Activated naive CD8-positive, alpha-beta T cell treated with anti-CD3 and anti-CD28 coated beads, Interleukin-2, amount 10 ng/mL, durations not matched to agents 7 days and 5 days (primary cell): ENCODE data around the gene REXO5. TPM values are rescaled to one million over a fixed set of nuclear protein-coding genes. Genes with fewer than 3 reads are reported as not detected.
"Not testable (repeated sequence)": the region's sequence is repeated elsewhere in the genome, so short reads cannot be mapped to it uniquely, and the experiment has no call there.

ENCODE experiments used
- ATAC-seq: fragments of 150-1000 bp; cut with Tn5 transposase; one replicate; pipeline ENCODE4 v1.10.0; 2021; ENCODE audit warnings: low read depth, moderate library complexity
- POLR2A ChIA-PET: fragments of 350-600 bp; sonication (Branson Sonifier 250); formaldehyde crosslinking; loops from one replicate; lab custom pipeline; 2021; ENCODE audit warnings: antibody characterized with exemption; lab: Charles Lee
- DNase-seq: peaks from one replicate; pipeline ENCODE4 v3.0.0; 2021
- H3K27ac Mint-ChIP-seq: one replicate; pipeline ENCODE4 v1.8.0; 2022; ENCODE audit warnings: mild to moderate bottlenecking, mixed read lengths
- H3K27me3 Mint-ChIP-seq: one replicate; pipeline ENCODE4 v1.8.0; 2022; ENCODE audit warnings: mild to moderate bottlenecking, moderate library complexity, mixed read lengths
- H3K36me3 Mint-ChIP-seq: one replicate; pipeline ENCODE4 v1.8.0; 2021; ENCODE audit warnings: mild to moderate bottlenecking, mixed read lengths
- H3K4me1 Mint-ChIP-seq: one replicate; pipeline ENCODE4 v1.8.0; 2021; ENCODE audit warnings: mixed read lengths
- H3K4me3 Mint-ChIP-seq: one replicate; pipeline ENCODE4 v1.8.0; 2022; ENCODE audit warnings: mild to moderate bottlenecking, moderate library complexity, mixed read lengths
- H3K9me3 Mint-ChIP-seq: one replicate; pipeline ENCODE4 v1.8.0; 2021; ENCODE audit warnings: mixed read lengths
- total RNA-seq, 2 experiments: library from RNA; stranded (reverse); gene quantifications; one replicate each; pipeline ENCODE4 v1.2.3, GENCODE V29; 2021

The REXO5 gene
- 10 to 100 TPM; 12.4 to 13.7 TPM for total RNA-seq

- peaks cover 29% of the 10 kb centered on the region for H3K4me1 Mint-ChIP-seq
- H3K27ac Mint-ChIP-seq = peak within 1 kb of the TSS; percentile 90
- DNase-seq = peak; percentile 79
- H3K4me3 Mint-ChIP-seq = peak within 1 kb of the TSS; percentile 95
- ATAC-seq = peak; percentile 82
- H3K9me3 Mint-ChIP-seq = no peaks in the 10 kb centered on the region
- peaks cover 10% of the 10 kb centered on the region for H3K36me3 Mint-ChIP-seq
- H3K27me3 Mint-ChIP-seq = no peaks in the 10 kb centered on the region
- POLR2A ChIA-PET = interaction anchor here (0.6 to 1.4 kb wide), 11 partner anchors 10 to 96 kb away, joined by 3 to 12 read pairs (median 3); partner anchors contain the start of genes ACSM3, LYRM1 and THUMPD1
Observed at GRCh38 chr16:20806168-20807050, at the start of gene REXO5, which contains the start of gene ERI2. TSS of gene REXO5 (plus strand) at chr16:20806527. CDS start at chr16:20806954, 427 bp downstream. TSS of gene ERI2 (minus strand) at chr16:20806472. CDS start at chr16:20806430, 42 bp downstream.

- peaks cover 2% of the 10 kb centered on the region for H3K9me3 Mint-ChIP-seq
- POLR2A ChIA-PET = no interaction called here
- DNase-seq (no peak), ATAC-seq (no peak)
- H3K4me3 Mint-ChIP-seq = no peak overlapping the region
- no peak overlapping the region for H3K27ac Mint-ChIP-seq
- no peaks in the 10 kb centered on the region for H3K27me3 Mint-ChIP-seq
- peaks cover 10% of the 10 kb centered on the region for H3K36me3 Mint-ChIP-seq
- peaks cover 15% of the 10 kb centered on the region for H3K4me1 Mint-ChIP-seq
Observed at GRCh38 chr16:20760346-20760745, 46.0 kb upstream of the REXO5 start.

GRCh38 chr16:20761175-20761574 lies 45.2 kb upstream of the REXO5 start:
- peaks cover 15% of the 10 kb centered on the region for H3K4me1 Mint-ChIP-seq
- no peaks in the 10 kb centered on the region for H3K27me3 Mint-ChIP-seq
- DNase-seq (no peak), ATAC-seq (no peak)
- POLR2A ChIA-PET = no interaction called here
- no peak overlapping the region for H3K27ac Mint-ChIP-seq
- no peak overlapping the region for H3K4me3 Mint-ChIP-seq
- H3K9me3 Mint-ChIP-seq = peaks cover 2% of the 10 kb centered on the region
- H3K36me3 Mint-ChIP-seq = peaks cover 10% of the 10 kb centered on the region

GRCh38 chr16:20762404-20763123 lies 43.8 kb upstream of the REXO5 start:
- H3K27me3 Mint-ChIP-seq = no peaks in the 10 kb centered on the region
- ATAC-seq (no peak), DNase-seq (no peak)
- H3K36me3 Mint-ChIP-seq = peaks cover 10% of the 10 kb centered on the region
- H3K4me1 Mint-ChIP-seq = peaks cover 15% of the 10 kb centered on the region
- POLR2A ChIA-PET = interaction anchor here (1.5 kb wide), 1 partner anchor 22 kb away, joined by 5 read pairs; no protein-coding TSS in a partner anchor
- peak overlapping the region; percentile 90 for H3K4me3 Mint-ChIP-seq
- peak overlapping the region; percentile 93 for H3K27ac Mint-ChIP-seq
- H3K9me3 Mint-ChIP-seq = peaks cover 2% of the 10 kb centered on the region

- H3K4me1 Mint-ChIP-seq = peaks cover 15% of the 10 kb centered on the region
- peaks cover 10% of the 10 kb centered on the region for H3K36me3 Mint-ChIP-seq
- ATAC-seq (peak; percentile 99), DNase-seq (peak; percentile 32)
- no peaks in the 10 kb centered on the region for H3K27me3 Mint-ChIP-seq
- H3K27ac Mint-ChIP-seq = peak within 1 kb of the TSS; percentile 93
- peak within 1 kb of the TSS; percentile 90 for H3K4me3 Mint-ChIP-seq
- peaks cover 2% of the 10 kb centered on the region for H3K9me3 Mint-ChIP-seq
- POLR2A ChIA-PET = interaction anchor here (0.6 to 1.5 kb wide), 3 partner anchors 23 to 1478 kb away, joined by 3 to 5 read pairs (median 3); no protein-coding TSS in a partner anchor
Observed at GRCh38 chr16:20763461-20764232, 42.7 kb upstream of the REXO5 start, which contains the start of gene ACSM3. TSS of gene ACSM3 (plus strand) at chr16:20764014. CDS start at chr16:20770035, 6,021 bp downstream.

DNA sequence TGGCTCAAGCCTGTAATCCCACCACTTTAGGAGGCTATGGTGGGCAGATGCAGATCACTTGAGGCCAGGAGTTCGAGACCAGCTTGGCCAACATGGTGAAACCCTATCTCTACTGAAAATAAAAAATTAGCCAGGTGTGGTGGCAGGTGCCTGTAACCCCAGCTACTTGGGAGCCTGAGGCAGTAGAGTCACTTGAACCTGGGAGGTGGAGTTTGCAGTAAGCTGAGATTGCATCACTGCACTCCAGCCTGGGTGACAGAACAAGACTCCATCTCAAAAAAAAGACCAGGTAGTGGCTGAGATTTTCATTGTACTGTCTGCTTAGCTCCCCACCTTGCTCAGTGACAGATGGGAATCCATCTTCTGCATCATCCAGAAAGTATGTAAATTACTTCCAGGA lies 41.9 kb upstream of the REXO5 start:
- ATAC-seq, H3K36me3 Mint-ChIP-seq, H3K27me3 Mint-ChIP-seq, POLR2A ChIA-PET, H3K27ac Mint-ChIP-seq, H3K9me3 Mint-ChIP-seq, H3K4me3 Mint-ChIP-seq, DNase-seq: not testable (repeated sequence)
- H3K4me1 Mint-ChIP-seq = peaks cover 15% of the 10 kb centered on the region

DNA sequence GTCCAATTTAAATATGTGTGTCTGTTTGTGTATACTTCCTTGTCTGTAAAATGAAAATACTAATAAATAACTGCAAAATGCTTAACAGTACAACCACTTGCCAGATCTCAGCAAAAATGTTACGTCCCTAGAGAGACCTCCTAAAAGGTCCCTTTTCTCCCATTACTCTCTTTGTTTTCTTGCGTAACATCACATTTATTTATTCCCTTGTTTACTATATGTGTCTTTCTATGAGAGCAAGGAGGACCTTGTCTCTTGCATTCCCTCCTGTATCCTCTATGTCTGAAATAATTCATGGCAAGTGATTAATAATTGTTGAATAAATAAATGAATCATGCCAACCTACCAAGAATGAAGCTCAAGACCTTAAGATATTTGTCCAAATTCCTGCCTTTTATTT lies 40.6 kb upstream of the REXO5 start:
- ATAC-seq (no peak), DNase-seq (no peak)
- Mint-ChIP-seq H3K9me3 (peaks cover 2% of the 10 kb centered on the region), H3K27me3 (no peaks in the 10 kb centered on the region), H3K4me3 (no peak overlapping the region), H3K36me3 (peaks cover 9% of the 10 kb centered on the region), H3K27ac (no peak overlapping the region), H3K4me1 (peaks cover 15% of the 10 kb centered on the region)
- POLR2A ChIA-PET = interaction anchor here (1.1 kb wide), 1 partner anchor 24 kb away, joined by 5 read pairs; the partner anchor contains the start of gene THUMPD1

GRCh38 chr16:20766294-20766693 lies 40.0 kb upstream of the REXO5 start:
- H3K27me3 Mint-ChIP-seq = no peaks in the 10 kb centered on the region
- POLR2A ChIA-PET = no interaction called here
- peaks cover 7% of the 10 kb centered on the region for H3K36me3 Mint-ChIP-seq
- no peak overlapping the region for H3K4me3 Mint-ChIP-seq
- no peak for DNase-seq
- ATAC-seq = no peak
- peaks cover 15% of the 10 kb centered on the region for H3K4me1 Mint-ChIP-seq
- no peak overlapping the region for H3K27ac Mint-ChIP-seq
- H3K9me3 Mint-ChIP-seq = peaks cover 2% of the 10 kb centered on the region

DNA sequence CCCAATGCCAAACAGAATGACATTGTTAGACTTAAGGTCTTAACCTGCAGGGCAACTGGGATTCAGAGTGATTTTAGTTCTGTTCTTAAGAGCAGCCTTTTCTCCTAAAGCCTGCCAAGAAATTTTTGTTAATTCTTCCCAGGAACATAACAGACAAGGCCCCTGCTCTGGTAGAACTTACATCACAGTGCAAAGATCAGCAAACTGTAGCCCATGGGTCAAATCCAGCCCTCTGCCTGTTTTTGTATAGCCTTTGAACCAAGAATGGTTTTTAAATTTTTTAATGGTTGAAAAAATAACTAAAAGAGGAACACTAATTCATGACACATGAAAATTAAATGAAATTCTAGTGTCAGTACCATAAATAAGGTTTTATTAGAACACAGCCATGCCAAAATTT lies 38.8 kb upstream of the REXO5 start:
- Mint-ChIP-seq H3K4me1 (peaks cover 13% of the 10 kb centered on the region), H3K27me3 (no peaks in the 10 kb centered on the region), H3K36me3 (peaks cover 1% of the 10 kb centered on the region), H3K9me3 (no peaks in the 10 kb centered on the region), H3K4me3 (no peak overlapping the region), H3K27ac (no peak overlapping the region)
- DNase-seq = no peak
- no peak for ATAC-seq
- POLR2A ChIA-PET = no interaction called here

DNA sequence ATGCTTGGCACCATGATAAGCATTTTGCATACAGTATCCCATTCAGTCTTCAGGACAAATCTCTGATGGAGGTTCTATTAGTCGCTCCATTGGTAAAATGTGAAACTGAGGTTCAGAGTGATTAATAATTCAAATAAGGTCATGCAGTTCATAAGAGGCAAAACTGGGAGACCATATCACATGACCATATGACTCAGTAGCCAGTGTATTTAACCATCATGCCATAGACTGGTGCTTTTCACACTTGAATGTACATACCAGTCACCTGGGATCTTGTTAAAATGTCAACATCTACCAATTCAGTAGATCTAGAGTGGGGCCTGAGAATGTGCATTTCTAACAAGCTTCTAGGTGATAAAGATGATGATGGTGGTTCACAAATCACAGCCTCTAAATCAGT lies 38.2 kb upstream of the REXO5 start:
- Mint-ChIP-seq H3K4me1 (peaks cover 11% of the 10 kb centered on the region), H3K4me3 (no peak overlapping the region), H3K27ac (no peak overlapping the region), H3K27me3 (no peaks in the 10 kb centered on the region), H3K9me3 (no peaks in the 10 kb centered on the region), H3K36me3 (no peaks in the 10 kb centered on the region)
- ATAC-seq = no peak
- no peak for DNase-seq
- POLR2A ChIA-PET = no interaction called here

- no peaks in the 10 kb centered on the region for H3K9me3 Mint-ChIP-seq
- POLR2A ChIA-PET = no interaction called here
- H3K36me3 Mint-ChIP-seq = no peaks in the 10 kb centered on the region
- no peak for ATAC-seq
- H3K4me3 Mint-ChIP-seq = no peak overlapping the region
- no peak overlapping the region for H3K27ac Mint-ChIP-seq
- peaks cover 8% of the 10 kb centered on the region for H3K4me1 Mint-ChIP-seq
- H3K27me3 Mint-ChIP-seq = no peaks in the 10 kb centered on the region
- no peak for DNase-seq
Observed at GRCh38 chr16:20768818-20769217, 37.5 kb upstream of the REXO5 start.

GRCh38 chr16:20773679-20774078 lies 32.6 kb upstream of the REXO5 start:
- ATAC-seq (no peak), DNase-seq (no peak)
- Mint-ChIP-seq H3K27ac (no peak overlapping the region), H3K36me3 (no peaks in the 10 kb centered on the region), H3K4me1 (peaks cover 4% of the 10 kb centered on the region), H3K4me3 (no peak overlapping the region), H3K9me3 (no peaks in the 10 kb centered on the region), H3K27me3 (no peaks in the 10 kb centered on the region)
- POLR2A ChIA-PET = interaction anchor here (0.9 kb wide), 1 partner anchor 101 kb away, joined by 3 read pairs; no protein-coding TSS in a partner anchor
